Heart left ventricle (tissue), 13 donors: ENCODE results near the gene ARSB.

Experiments used
- POLR2A ChIP-seq, 2 donors: fragments of 450-650 bp; IDR thresholded peaks; one replicate each; pipeline ENCODE4 v1.6.1; 2017; ENCODE audit warnings: antibody characterized with exemption in 2 of 2, mild to moderate bottlenecking in 2 of 2, moderate library complexity in 2 of 2
- TF ChIP-seq, protein P1 (sequence below), 12 donors: fragments of 200-600 bp; sonication (generic) in 4 of 12; IDR thresholded peaks; one replicate each; pipeline versions ENCODE4 v1.5.0 to v1.8.0; 2018 to 2022; ENCODE audit warnings: antibody characterized with exemption in 12 of 12, mild to moderate bottlenecking in 5 of 12
- donor health status: ischemic (EF 13 %, LVEDD 7.1; RV severe dilation, severe dysfunction).
- donor health status: DM: no; HTN: yes; CAD: no.
- donor health status: DM: no; HTN: no; CAD: no.
- donor health status: ischemic (EF 25% LVEDD 6.9; RV normal size, moderate dysfunction).
- donor health status: ischemic (EF 25% LVEDD 5.7; RV mildly dilated, moderate dysfunction).
- donor health status: ischemic (EF 35%, LVEDD 5.7; RV mildly dilated, moderate dysfunction).
- donor health status: nonischemic (EF 11% LVEDD 7.7; RV severe dilation, severe dysfunction).
- donor health status: DM: yes; HTN: yes; CAD: no.
- donor health status: PGD.
- donor health status: ischemic (EF 29% LVEDD 5.4; RV normal size, mild dysfunction).
- donor health status: nonischemic (EF 23%, LVEDD 6.1; RV moderate dilation, normal function).

DNA sequence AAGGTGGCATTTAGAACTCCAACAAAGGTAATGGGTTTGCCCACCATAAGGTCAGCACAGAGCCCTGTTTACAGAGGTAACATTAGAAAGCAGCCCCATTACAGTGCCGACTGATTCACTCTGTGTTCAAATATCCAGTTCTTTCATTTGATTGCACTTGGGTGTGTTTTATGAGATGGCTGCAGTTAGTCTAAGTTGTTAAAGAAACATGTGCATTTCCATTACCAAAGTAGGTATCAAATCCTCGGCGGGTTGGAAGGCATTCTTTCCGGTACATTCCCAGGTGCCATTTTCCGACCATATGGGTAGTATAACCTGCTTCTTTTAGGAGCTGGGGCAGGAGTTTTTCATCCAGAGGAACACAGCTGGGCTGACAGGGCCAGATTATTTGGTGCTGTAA lies 16.3 kb downstream of the ARSB start:
- TF ChIP-seq, protein P1, sequence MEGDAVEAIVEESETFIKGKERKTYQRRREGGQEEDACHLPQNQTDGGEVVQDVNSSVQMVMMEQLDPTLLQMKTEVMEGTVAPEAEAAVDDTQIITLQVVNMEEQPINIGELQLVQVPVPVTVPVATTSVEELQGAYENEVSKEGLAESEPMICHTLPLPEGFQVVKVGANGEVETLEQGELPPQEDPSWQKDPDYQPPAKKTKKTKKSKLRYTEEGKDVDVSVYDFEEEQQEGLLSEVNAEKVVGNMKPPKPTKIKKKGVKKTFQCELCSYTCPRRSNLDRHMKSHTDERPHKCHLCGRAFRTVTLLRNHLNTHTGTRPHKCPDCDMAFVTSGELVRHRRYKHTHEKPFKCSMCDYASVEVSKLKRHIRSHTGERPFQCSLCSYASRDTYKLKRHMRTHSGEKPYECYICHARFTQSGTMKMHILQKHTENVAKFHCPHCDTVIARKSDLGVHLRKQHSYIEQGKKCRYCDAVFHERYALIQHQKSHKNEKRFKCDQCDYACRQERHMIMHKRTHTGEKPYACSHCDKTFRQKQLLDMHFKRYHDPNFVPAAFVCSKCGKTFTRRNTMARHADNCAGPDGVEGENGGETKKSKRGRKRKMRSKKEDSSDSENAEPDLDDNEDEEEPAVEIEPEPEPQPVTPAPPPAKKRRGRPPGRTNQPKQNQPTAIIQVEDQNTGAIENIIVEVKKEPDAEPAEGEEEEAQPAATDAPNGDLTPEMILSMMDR (IDR thresholded peaks at IDR 0.05), result no peak
- no peak for TF ChIP-seq POLR2A (IDR thresholded peaks at IDR 0.05)
